Fibroblast of the conjunctiva (primary cell): ENCODE results near the gene SLC39A10.

Experiments used
- DNase-seq: peaks from one replicate; pipeline ENCODE4 v3.0.0-alpha.2; 2010; ENCODE audit warnings: low read depth

SLC39A10 gene

GRCh38 chr2:195721042-195721441 is 64.0 kb downstream of the SLC39A10 start:
- no peak for DNase-seq

GRCh38 chr2:195722075-195722474 is 65.0 kb downstream of the SLC39A10 start:
- DNase-seq, result no peak

- no peak for DNase-seq
Measured at GRCh38 chr2:195727106-195727505, 70.1 kb downstream of the SLC39A10 start.

- DNase-seq, result no peak
Measured at GRCh38 chr2:195730912-195731311, 73.9 kb downstream of the SLC39A10 start.

GRCh38 chr2:195732574-195732973 is 75.5 kb downstream of the SLC39A10 start:
- DNase-seq, result no peak

- no peak for DNase-seq
Measured at GRCh38 chr2:195733831-195734230, 76.8 kb downstream of the SLC39A10 start.

- DNase-seq, result no peak
Measured at GRCh38 chr2:195734395-195734794, 77.4 kb downstream of the SLC39A10 start.

GRCh38 chr2:195734931-195735330 is 77.9 kb downstream of the SLC39A10 start:
- no peak for DNase-seq

GRCh38 chr2:195735347-195735746 is 78.3 kb downstream of the SLC39A10 start:
- DNase-seq, result no peak

GRCh38 chr2:195737511-195738325 is 80.7 kb downstream of the SLC39A10 start:
- peak; percentile 9 for DNase-seq

- DNase-seq, result peak; percentile 16
Measured at GRCh38 chr2:195741191-195741590, 84.2 kb downstream of the SLC39A10 start.

- no peak for DNase-seq
Measured at GRCh38 chr2:195756218-195756942, 99.4 kb downstream of the SLC39A10 start.

- no peak for DNase-seq
Measured at GRCh38 chr2:195758846-195759245, 101.8 kb downstream of the SLC39A10 start.

GRCh38 chr2:195759877-195760276 is 102.9 kb downstream of the SLC39A10 start:
- no peak for DNase-seq

- DNase-seq, result no peak
Measured at GRCh38 chr2:195763866-195764265, 106.8 kb downstream of the SLC39A10 start.

- DNase-seq, result no peak
Measured at GRCh38 chr2:195766691-195767090, 109.7 kb downstream of the SLC39A10 start.

- DNase-seq, result no peak
Measured at GRCh38 chr2:195768431-195768830, 111.4 kb downstream of the SLC39A10 start.

GRCh38 chr2:195769975-195770374 is 112.9 kb downstream of the SLC39A10 start:
- no peak for DNase-seq

GRCh38 chr2:195779491-195779890 is 122.5 kb downstream of the SLC39A10 start:
- no peak for DNase-seq

GRCh38 chr2:195782156-195782555 is 125.1 kb downstream of the SLC39A10 start:
- DNase-seq, result no peak
